HCT116 (cell line): Measurements from ENCODE around the gene SLC39A5. TPM values are rescaled to one million over a fixed set of nuclear protein-coding genes. Genes with fewer than 3 reads are reported as not detected.
A peak's percentile ranks its signal among the peaks of the same experiment; 100 is the strongest.

Source experiments
- ATAC-seq: fragments of 200-7000 bp; cut with Tn5 transposase; 2 replicates; pipeline ENCODE4 v1.9.1; 2020; ENCODE audit warnings: mild to moderate bottlenecking, moderate library complexity
- BruUV-seq: library from RNA; stranded (reverse); fragments of 400-500 nt; replicated peaks from 2 replicates; lab custom pipeline; 2021; lab: Mats Ljungman, UMichigan
- CTCF ChIA-PET: fragments of 300-600 bp; sonication (Branson Sonifier 250); formaldehyde crosslinking; loops from one replicate; lab custom pipeline; 2021; ENCODE audit warnings: antibody characterized with exemption; lab: Charles Lee
- POLR2A ChIA-PET: fragments of 300-600, 350-600 bp; sonication (Branson Sonifier 250); formaldehyde crosslinking; loops from one replicate; lab custom pipeline; 2021; ENCODE audit warnings: antibody characterized with exemption; lab: Charles Lee
- RAD21 ChIA-PET, 2 experiments: fragments of 300-600 bp; sonication (Branson Sonifier 250); formaldehyde crosslinking; loops; one replicate each; lab custom pipeline; 2023; ENCODE audit warnings: low total read pairs in 2 of 2; ENCODE audit not compliant: uncharacterized antibody in 2 of 2, unreplicated experiment in 2 of 2, low non-redundant PET in 1 of 2; lab: Charles Lee
- DNase-seq: peaks from one replicate; pipeline ENCODE4 v3.0.0-alpha.2; 2010; ENCODE audit warnings: low read depth, low spot score
- H2AFZ ChIP-seq: fragments of 200-600 bp; shearing (Covaris generic), sonication (generic); 2 replicates; pipeline ENCODE4 v1.6.1; 2017; ENCODE audit warnings: low read depth, mixed run types, mixed read lengths, antibody characterized with exemption, low read length; ENCODE audit not compliant: poor library complexity, severe bottlenecking
- H3K27ac ChIP-seq: 2 replicates; pipeline ENCODE4 v1.5.1; 2012; ENCODE audit warnings: low read depth, low read length
- H3K27me3 ChIP-seq: fragments of 200-600 bp; sonication (generic); 2 replicates; pipeline ENCODE4 v1.6.1; 2016; ENCODE audit warnings: mixed run types, low read length, mixed read lengths; ENCODE audit not compliant: insufficient read depth
- H3K36me3 ChIP-seq, 2 experiments: fragments of 200-500 bp in 1 of 2; fragments of 200-600 bp in 1 of 2; sonication (Bioruptor generic) in 1 of 2; sonication (generic) in 1 of 2; 2 replicates each; pipeline versions ENCODE4 v1.5.1 to v1.6.1; 2014 to 2016; ENCODE audit warnings: low read length in 2 of 2, inconsistent platforms in 1 of 2, mixed read lengths in 1 of 2, mixed run types in 1 of 2; ENCODE audit not compliant: insufficient read depth in 2 of 2, control insufficient read depth in 1 of 2
- H3K4me1 ChIP-seq, 2 experiments: fragments of 200-600 bp in 1 of 2; sonication (generic) in 1 of 2; 2 replicates each; pipeline versions ENCODE4 v1.5.1 to v1.6.1; 2012 to 2017; ENCODE audit warnings: low read length in 2 of 2, inconsistent platforms in 1 of 2, mild to moderate bottlenecking in 1 of 2, mixed read lengths in 1 of 2, mixed run types in 1 of 2, moderate library complexity in 1 of 2; ENCODE audit not compliant: insufficient read depth in 2 of 2, control insufficient read depth in 1 of 2
- H3K4me2 ChIP-seq: fragments of 200-600 bp; sonication (generic); 2 replicates; pipeline ENCODE4 v1.6.1; 2017; ENCODE audit warnings: mixed run types, low read length, mixed read lengths
- H3K4me3 ChIP-seq, 2 experiments: fragments of 200-600 bp in 1 of 2; sonication (generic) in 1 of 2; replicated peaks in 1 of 2; 2 replicates each; pipeline ENCODE4 v1.5.1; 2011 to 2016; ENCODE audit warnings: low read length in 2 of 2, control low read depth in 1 of 2, low read depth in 1 of 2, mild to moderate bottlenecking in 1 of 2, mixed read lengths in 1 of 2, mixed run types in 1 of 2
- H3K79me2 ChIP-seq: fragments of 200-600 bp; sonication (generic); 2 replicates; pipeline ENCODE4 v1.6.1; 2017; ENCODE audit warnings: mild to moderate bottlenecking, mixed run types, low read length, moderate library complexity, mixed read lengths; ENCODE audit not compliant: insufficient read depth
- H3K9ac ChIP-seq: fragments of 200-600 bp; sonication (generic); 2 replicates; pipeline ENCODE4 v1.6.1; 2016; ENCODE audit warnings: low read length, mixed read lengths
- H3K9me2 ChIP-seq: fragments of 200-600 bp; sonication (generic), shearing (Covaris generic); 2 replicates; pipeline ENCODE4 v1.6.1; 2017; ENCODE audit warnings: mixed run types, mild to moderate bottlenecking, moderate library complexity; ENCODE audit not compliant: insufficient read depth
- H3K9me3 ChIP-seq, 2 experiments: fragments of 200-500 bp in 1 of 2; fragments of 200-600 bp in 1 of 2; sonication (Bioruptor generic) in 1 of 2; sonication (generic) in 1 of 2; 2 replicates each; pipeline ENCODE4 v1.6.1; 2014 to 2017; ENCODE audit warnings: low read length in 2 of 2, mixed read lengths in 2 of 2, inconsistent platforms in 1 of 2, low read depth in 1 of 2, mild to moderate bottlenecking in 1 of 2, mixed run types in 1 of 2, moderate library complexity in 1 of 2; ENCODE audit not compliant: control insufficient read depth in 1 of 2, insufficient read depth in 1 of 2
- H4K20me1 ChIP-seq: fragments of 200-600 bp; sonication (generic), shearing (Covaris generic); 2 replicates; pipeline ENCODE4 v1.6.1; 2017; ENCODE audit warnings: mixed run types, mild to moderate bottlenecking, moderate library complexity; ENCODE audit not compliant: insufficient read depth
- CEBPB ChIP-seq: IDR thresholded peaks from 2 replicates; pipeline ENCODE4 v1.6.1; 2012; ENCODE audit warnings: low read depth
- JUND ChIP-seq: IDR thresholded peaks from 2 replicates; pipeline ENCODE4 v1.6.1; 2012
- POLR2A ChIP-seq: IDR thresholded peaks from 2 replicates; pipeline ENCODE4 v1.7.0; 2011; ENCODE audit warnings: borderline replicate concordance; ENCODE audit not compliant: insufficient read depth, insufficient read length; ENCODE audit errors: extremely low read depth
- SIN3A ChIP-seq: IDR thresholded peaks from 2 replicates; pipeline ENCODE4 v1.6.1; 2012; ENCODE audit warnings: low read depth
- ZFX ChIP-seq: fragments of 450-650 bp; IDR thresholded peaks from 2 replicates; pipeline ENCODE4 v1.6.1; 2017
- ZNF274 ChIP-seq: fragments of 200-500 bp; sonication (Bioruptor generic); IDR thresholded peaks from 2 replicates; pipeline ENCODE4 v1.6.1; 2014; ENCODE audit warnings: mild to moderate bottlenecking, low read depth, low read length, inconsistent platforms
- intact Hi-C: fragments of 100-400 bp; cut with micrococcal nuclease; formaldehyde crosslinking; loops from 2 replicates; pipeline ENCODE4 v1.10.0; 2022
- total RNA-seq: library from RNA; stranded (reverse); gene quantifications from one replicate; pipeline ENCODE4 v1.2.1, GENCODE V29; 2021; ENCODE audit not compliant: unreplicated experiment
- TF ChIP-seq, protein P1 (sequence below): IDR thresholded peaks from 2 replicates; pipeline ENCODE4 v1.6.1; 2012

The SLC39A5 gene
- total RNA-seq, 1 experiment from 2014 or later = 0.66 TPM

DNA sequence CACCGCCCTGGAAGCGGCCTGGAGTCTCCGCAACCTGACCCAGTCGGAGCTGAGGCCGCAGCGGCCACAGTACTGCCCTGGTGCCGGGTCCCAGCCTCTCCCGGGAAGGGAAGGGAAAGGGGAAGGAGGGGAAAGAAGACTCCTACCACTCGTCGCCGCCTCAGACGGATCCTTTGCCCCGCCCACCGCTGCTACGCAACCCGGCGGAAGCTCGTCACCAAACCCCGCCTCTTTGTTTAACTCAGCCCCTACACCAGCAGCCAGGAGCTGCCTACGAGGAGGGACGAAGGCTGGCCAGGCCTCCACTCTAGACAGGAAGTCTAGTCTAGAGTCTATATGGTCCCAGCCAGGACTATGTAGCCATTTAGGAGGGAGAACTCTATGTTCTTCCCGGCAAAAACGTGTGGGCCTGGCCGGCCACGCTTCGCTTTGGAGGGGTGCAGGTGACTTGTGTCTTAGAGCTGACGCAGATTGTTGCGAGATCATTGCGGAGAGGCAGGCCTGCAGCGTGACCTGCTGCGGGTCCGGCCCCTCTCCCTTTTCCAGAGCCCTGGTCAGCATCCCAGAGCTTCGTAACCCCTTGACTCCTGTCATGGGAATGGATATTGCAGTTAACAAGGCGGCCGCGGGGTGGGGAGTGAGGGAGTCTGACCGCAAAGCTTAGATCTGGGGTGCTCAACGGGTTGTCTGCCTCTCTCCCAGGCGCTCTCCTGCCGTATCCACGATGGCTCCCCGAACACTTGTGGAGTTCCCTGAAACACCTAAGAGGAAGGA, 7.9 kb upstream of the SLC39A5 start, which contains the start of gene RNF41 (continued):
- TF ChIP-seq CEBPB (no peak), ZNF274 (no peak), ZFX (peak; percentile 74; the same call in 1 of the 2 replicates), JUND (no peak), POLR2A (peak; percentile 79)
- TF ChIP-seq, protein P1, sequence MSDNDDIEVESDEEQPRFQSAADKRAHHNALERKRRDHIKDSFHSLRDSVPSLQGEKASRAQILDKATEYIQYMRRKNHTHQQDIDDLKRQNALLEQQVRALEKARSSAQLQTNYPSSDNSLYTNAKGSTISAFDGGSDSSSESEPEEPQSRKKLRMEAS = peak; percentile 70
- TF ChIP-seq, all 23 proteins: peak for 6

DNA sequence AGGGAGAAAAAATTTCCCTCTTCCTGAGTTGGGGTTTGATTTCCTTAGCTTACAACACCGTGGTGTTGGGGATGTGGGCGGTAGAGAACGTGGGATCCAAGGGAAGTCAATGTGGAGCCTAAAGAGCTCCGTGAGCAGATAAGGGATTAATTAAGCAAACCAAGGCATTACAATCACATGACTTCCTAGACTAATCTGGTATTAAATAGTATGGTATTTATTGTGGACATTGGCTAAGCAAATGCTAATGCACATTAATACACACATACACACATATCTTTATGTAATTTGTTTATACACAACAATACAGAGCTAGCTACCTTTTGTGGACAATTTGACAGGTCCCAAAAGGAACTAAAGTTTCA, 7.3 kb upstream of the SLC39A5 start:
- BruUV-seq = no TSS peak
- H2AFZ ChIP-seq = no peak overlapping the region
- H3K4me1 ChIP-seq = peaks cover 8 to 35% of the 10 kb centered on the region in 2 experiments; a peak in 3 of 4 replicates
- H3K9ac ChIP-seq = peak overlapping the region; percentile 83
- ATAC-seq = no peak
- DNase-seq = no peak
- no peaks in the 10 kb centered on the region for H4K20me1 ChIP-seq
- peak overlapping the region; percentile 82 for H3K27ac ChIP-seq
- H3K9me2 ChIP-seq = no peaks in the 10 kb centered on the region
- CTCF ChIA-PET = interaction anchor here (0.8 to 2.6 kb wide), 7 partner anchors 11 to 242 kb away, joined by 3 to 16 read pairs (median 10); partner anchors contain the start of genes SMARCC2 and ZC3H10
- no peaks in the 10 kb centered on the region for H3K36me3 ChIP-seq
- H3K79me2 ChIP-seq = peaks cover 15% of the 10 kb centered on the region
- POLR2A ChIA-PET = interaction anchor here (0.7 to 2.5 kb wide), 11 partner anchors 11 to 178 kb away, joined by 3 to 13 read pairs (median 4); partner anchors contain the start of genes ANKRD52, PA2G4, SMARCC2 and ZC3H10
- TF ChIP-seq POLR2A (peak; percentile 13), SIN3A (peak; percentile 14; the same call in 1 of the 2 replicates), ZNF274 (no peak)
- intact Hi-C loops = loop anchor here (5.0 kb wide), 1 partner anchor 35 kb away; the partner anchor contains the start of gene ANKRD52
- no peaks in the 10 kb centered on the region for H3K9me3 ChIP-seq
- peak overlapping the region; percentile 91 to 92 for H3K4me3 ChIP-seq
- RAD21 ChIA-PET = interaction anchor here in 1 of 2 experiments (0.9 kb wide), 1 partner anchor 16 kb away, joined by 5 read pairs; no protein-coding TSS in a partner anchor
- H3K4me2 ChIP-seq = peak overlapping the region; percentile 94
- H3K27me3 ChIP-seq = no peaks in the 10 kb centered on the region
